ENCODE data around the gene H3-3A. TPM values are rescaled to one million over a fixed set of nuclear protein-coding genes. Genes with fewer than 3 reads are reported as not detected.

The H3-3A gene
- total RNA-seq, 4 donors from 2014 or later, result 304 to 569 (median 410) TPM

- DNase-seq (ENCODE audit: low spot score in 2 of 2), result no peak
- intact Hi-C loops (cut with DNase I; ENCODE audit: low total_unique reads), result no loop called here
- TF ChIP-seq POLR2A (IDR thresholded peaks at IDR 0.05) (no peak), CTCF (IDR thresholded peaks at IDR 0.05) (no peak)
- H3K4me3 ChIP-seq (ENCODE audit: low read depth, poor library complexity, severe bottlenecking), result no peak overlapping the region
- 92 to 95% methylated on average over 3 of the region's 3 CpGs for WGBS, 2 donors
Measured at GRCh38 chr1:226098870-226099835, 36.6 kb downstream of the H3-3A start.

- intact Hi-C loops (cut with DNase I; ENCODE audit: low total_unique reads), result no loop called here
- peak overlapping the region; percentile 4 for H3K4me3 ChIP-seq (ENCODE audit: low read depth, poor library complexity, severe bottlenecking)
- 10 to 12% methylated on average over 32 of the region's 32 CpGs for WGBS, 2 donors
- no peak for DNase-seq (ENCODE audit: low spot score in 2 of 2)
- TF ChIP-seq CTCF (IDR thresholded peaks at IDR 0.05) (no peak), POLR2A (IDR thresholded peaks at IDR 0.05) (no peak)
Measured at GRCh38 chr1:226100436-226101391, 38.2 kb downstream of the H3-3A start.

- TF ChIP-seq POLR2A (IDR thresholded peaks at IDR 0.05), result no peak
- TF ChIP-seq CTCF (IDR thresholded peaks at IDR 0.05), result no peak
- H3K4me3 ChIP-seq (ENCODE audit: low read depth, poor library complexity, severe bottlenecking), result no peak overlapping the region
- DNase-seq (ENCODE audit: low spot score in 2 of 2), result no peak
- intact Hi-C loops (cut with DNase I; ENCODE audit: low total_unique reads), result no loop called here
- WGBS, 2 donors, result 79 to 80% methylated on average over 8 of the region's 8 CpGs
Measured at GRCh38 chr1:226104671-226105121, 42.2 kb downstream of the H3-3A start.

- TF ChIP-seq POLR2A (IDR thresholded peaks at IDR 0.05) (no peak), CTCF (IDR thresholded peaks at IDR 0.05) (no peak)
- no peak for DNase-seq (ENCODE audit: low spot score in 2 of 2)
- WGBS, 2 donors, result 69 to 76% methylated on average over 3 of the region's 3 CpGs
- H3K4me3 ChIP-seq (ENCODE audit: low read depth, poor library complexity, severe bottlenecking), result no peak overlapping the region
- intact Hi-C loops (cut with DNase I; ENCODE audit: low total_unique reads), result no loop called here
Measured at GRCh38 chr1:226107471-226108460, 45.2 kb downstream of the H3-3A start.
